WTC11 (cell line): ENCODE data around the gene AADAC.

Experiments used
- CREB1 ChIP-seq: sonication (generic); formaldehyde crosslinking; IDR thresholded peaks from 2 replicates; pipeline ENCODE4 v1.8.0; 2023; ENCODE audit warnings: mild to moderate bottlenecking, missing genetic modification reagents
- KAT7 ChIP-seq: sonication (generic); formaldehyde crosslinking; IDR thresholded peaks from 2 replicates; pipeline ENCODE4 v1.8.1; 2023; ENCODE audit warnings: missing genetic modification reagents, mild to moderate bottlenecking, borderline replicate concordance
- SP1 ChIP-seq: sonication (generic); formaldehyde crosslinking; conservative IDR thresholded peaks from 2 replicates; pipeline ENCODE4 v1.8.1; 2022; ENCODE audit warnings: missing genetic modification reagents
- ZNF317 ChIP-seq: sonication (generic); formaldehyde crosslinking; IDR thresholded peaks from 2 replicates; pipeline ENCODE4 v1.8.1; 2023; ENCODE audit warnings: low read depth, mild to moderate bottlenecking, moderate library complexity, missing genetic modification reagents, borderline replicate concordance
- TF ChIP-seq, protein P1 (sequence below): fragments of 200-600 bp; IDR thresholded peaks from 2 replicates; pipeline ENCODE4 v1.8.0; 2022; ENCODE audit warnings: antibody characterized with exemption
- TF ChIP-seq, protein P2 (sequence below): sonication (generic); formaldehyde crosslinking; IDR thresholded peaks from 2 replicates; pipeline ENCODE4 v1.8.1; 2023; ENCODE audit warnings: mild to moderate bottlenecking, missing genetic modification reagents, moderate library complexity
- TF ChIP-seq, protein P3 (sequence below): sonication (generic); formaldehyde crosslinking; IDR thresholded peaks from 2 replicates; pipeline ENCODE4 v1.8.1; 2023; ENCODE audit warnings: mild to moderate bottlenecking, missing genetic modification reagents
- TF ChIP-seq, protein P4 (sequence below): sonication (generic); formaldehyde crosslinking; IDR thresholded peaks from 2 replicates; pipeline ENCODE4 v1.8.1; 2023; ENCODE audit warnings: mild to moderate bottlenecking, missing genetic modification reagents, moderate library complexity
- TF ChIP-seq, protein P5 (sequence below): sonication (generic); formaldehyde crosslinking; conservative IDR thresholded peaks from 2 replicates; pipeline ENCODE4 v1.8.1; 2022; ENCODE audit warnings: mild to moderate bottlenecking, missing genetic modification reagents
- TF ChIP-seq, protein P6 (sequence below): sonication (generic); formaldehyde crosslinking; IDR thresholded peaks from 2 replicates; pipeline ENCODE4 v1.8.1; 2022; ENCODE audit warnings: low read depth, missing genetic modification reagents, borderline replicate concordance

DNA sequence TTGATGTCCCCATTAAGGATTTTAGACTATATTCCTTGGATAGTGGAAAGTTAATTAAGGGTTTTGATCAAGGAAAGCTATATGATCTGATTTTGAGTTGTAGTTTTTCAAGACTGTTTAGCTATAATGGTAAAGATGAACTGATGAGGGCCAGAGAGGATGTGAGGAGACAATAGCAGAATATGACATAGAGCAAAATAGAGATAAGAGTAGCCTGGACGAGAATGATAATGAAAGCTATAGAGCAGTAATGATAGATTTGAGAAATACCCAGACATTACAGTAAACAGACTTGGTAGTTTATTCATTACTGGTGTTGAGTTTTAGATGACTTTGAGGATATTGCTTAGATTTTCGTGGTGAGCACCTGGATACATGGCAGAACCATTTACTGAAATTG is 63.4 kb downstream of the AADAC start:
- TF ChIP-seq, protein P1, sequence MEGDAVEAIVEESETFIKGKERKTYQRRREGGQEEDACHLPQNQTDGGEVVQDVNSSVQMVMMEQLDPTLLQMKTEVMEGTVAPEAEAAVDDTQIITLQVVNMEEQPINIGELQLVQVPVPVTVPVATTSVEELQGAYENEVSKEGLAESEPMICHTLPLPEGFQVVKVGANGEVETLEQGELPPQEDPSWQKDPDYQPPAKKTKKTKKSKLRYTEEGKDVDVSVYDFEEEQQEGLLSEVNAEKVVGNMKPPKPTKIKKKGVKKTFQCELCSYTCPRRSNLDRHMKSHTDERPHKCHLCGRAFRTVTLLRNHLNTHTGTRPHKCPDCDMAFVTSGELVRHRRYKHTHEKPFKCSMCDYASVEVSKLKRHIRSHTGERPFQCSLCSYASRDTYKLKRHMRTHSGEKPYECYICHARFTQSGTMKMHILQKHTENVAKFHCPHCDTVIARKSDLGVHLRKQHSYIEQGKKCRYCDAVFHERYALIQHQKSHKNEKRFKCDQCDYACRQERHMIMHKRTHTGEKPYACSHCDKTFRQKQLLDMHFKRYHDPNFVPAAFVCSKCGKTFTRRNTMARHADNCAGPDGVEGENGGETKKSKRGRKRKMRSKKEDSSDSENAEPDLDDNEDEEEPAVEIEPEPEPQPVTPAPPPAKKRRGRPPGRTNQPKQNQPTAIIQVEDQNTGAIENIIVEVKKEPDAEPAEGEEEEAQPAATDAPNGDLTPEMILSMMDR: no peak
- TF ChIP-seq, protein P2, sequence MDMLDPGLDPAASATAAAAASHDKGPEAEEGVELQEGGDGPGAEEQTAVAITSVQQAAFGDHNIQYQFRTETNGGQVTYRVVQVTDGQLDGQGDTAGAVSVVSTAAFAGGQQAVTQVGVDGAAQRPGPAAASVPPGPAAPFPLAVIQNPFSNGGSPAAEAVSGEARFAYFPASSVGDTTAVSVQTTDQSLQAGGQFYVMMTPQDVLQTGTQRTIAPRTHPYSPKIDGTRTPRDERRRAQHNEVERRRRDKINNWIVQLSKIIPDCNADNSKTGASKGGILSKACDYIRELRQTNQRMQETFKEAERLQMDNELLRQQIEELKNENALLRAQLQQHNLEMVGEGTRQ (CRISPR knock-in tag): no peak
- TF ChIP-seq, protein P3, sequence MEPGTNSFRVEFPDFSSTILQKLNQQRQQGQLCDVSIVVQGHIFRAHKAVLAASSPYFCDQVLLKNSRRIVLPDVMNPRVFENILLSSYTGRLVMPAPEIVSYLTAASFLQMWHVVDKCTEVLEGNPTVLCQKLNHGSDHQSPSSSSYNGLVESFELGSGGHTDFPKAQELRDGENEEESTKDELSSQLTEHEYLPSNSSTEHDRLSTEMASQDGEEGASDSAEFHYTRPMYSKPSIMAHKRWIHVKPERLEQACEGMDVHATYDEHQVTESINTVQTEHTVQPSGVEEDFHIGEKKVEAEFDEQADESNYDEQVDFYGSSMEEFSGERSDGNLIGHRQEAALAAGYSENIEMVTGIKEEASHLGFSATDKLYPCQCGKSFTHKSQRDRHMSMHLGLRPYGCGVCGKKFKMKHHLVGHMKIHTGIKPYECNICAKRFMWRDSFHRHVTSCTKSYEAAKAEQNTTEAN (CRISPR knock-in tag): no peak
- TF ChIP-seq ZNF317 (CRISPR knock-in tag) (no peak), KAT7 (CRISPR knock-in tag) (no peak), SP1 (no peak), CREB1 (CRISPR knock-in tag) (no peak)
- TF ChIP-seq, protein P4, sequence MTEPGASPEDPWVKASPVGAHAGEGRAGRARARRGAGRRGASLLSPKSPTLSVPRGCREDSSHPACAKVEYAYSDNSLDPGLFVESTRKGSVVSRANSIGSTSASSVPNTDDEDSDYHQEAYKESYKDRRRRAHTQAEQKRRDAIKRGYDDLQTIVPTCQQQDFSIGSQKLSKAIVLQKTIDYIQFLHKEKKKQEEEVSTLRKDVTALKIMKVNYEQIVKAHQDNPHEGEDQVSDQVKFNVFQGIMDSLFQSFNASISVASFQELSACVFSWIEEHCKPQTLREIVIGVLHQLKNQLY: no peak
- TF ChIP-seq, protein P5, sequence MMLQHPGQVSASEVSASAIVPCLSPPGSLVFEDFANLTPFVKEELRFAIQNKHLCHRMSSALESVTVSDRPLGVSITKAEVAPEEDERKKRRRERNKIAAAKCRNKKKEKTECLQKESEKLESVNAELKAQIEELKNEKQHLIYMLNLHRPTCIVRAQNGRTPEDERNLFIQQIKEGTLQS (CRISPR knock-in tag): no peak
- TF ChIP-seq, protein P6, sequence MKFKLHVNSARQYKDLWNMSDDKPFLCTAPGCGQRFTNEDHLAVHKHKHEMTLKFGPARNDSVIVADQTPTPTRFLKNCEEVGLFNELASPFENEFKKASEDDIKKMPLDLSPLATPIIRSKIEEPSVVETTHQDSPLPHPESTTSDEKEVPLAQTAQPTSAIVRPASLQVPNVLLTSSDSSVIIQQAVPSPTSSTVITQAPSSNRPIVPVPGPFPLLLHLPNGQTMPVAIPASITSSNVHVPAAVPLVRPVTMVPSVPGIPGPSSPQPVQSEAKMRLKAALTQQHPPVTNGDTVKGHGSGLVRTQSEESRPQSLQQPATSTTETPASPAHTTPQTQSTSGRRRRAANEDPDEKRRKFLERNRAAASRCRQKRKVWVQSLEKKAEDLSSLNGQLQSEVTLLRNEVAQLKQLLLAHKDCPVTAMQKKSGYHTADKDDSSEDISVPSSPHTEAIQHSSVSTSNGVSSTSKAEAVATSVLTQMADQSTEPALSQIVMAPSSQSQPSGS (CRISPR knock-in tag): no peak
